T-helper 1 cell (primary cell): ENCODE measurements around the gene HLA-DOA.

Experiments used
- DNase-seq, 5 donors: peaks; one replicate each; pipeline ENCODE4 v3.0.0-alpha.2; 2012 to 2020

HLA-DOA gene

DNA sequence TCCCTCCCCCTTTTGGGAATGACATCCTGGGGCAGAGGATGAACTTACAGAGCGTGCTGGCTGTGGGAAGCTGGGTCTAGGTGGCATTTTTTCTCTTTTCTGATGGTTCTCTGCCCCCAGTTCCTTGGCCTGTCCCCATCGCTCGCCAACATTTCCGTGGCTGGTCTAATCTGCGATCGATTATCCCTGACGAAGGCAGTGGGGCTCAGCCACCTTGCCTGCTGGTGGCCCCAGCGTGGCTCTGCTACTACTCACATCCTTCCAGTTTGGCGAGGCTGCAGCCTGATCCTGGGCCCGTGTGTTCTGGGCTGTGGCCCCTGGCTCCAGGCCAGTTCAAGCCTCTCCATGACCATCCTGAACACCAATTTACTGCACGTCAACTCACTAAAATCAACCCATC is 6.4 kb upstream of the HLA-DOA start:
- DNase-seq = no peak

DNA sequence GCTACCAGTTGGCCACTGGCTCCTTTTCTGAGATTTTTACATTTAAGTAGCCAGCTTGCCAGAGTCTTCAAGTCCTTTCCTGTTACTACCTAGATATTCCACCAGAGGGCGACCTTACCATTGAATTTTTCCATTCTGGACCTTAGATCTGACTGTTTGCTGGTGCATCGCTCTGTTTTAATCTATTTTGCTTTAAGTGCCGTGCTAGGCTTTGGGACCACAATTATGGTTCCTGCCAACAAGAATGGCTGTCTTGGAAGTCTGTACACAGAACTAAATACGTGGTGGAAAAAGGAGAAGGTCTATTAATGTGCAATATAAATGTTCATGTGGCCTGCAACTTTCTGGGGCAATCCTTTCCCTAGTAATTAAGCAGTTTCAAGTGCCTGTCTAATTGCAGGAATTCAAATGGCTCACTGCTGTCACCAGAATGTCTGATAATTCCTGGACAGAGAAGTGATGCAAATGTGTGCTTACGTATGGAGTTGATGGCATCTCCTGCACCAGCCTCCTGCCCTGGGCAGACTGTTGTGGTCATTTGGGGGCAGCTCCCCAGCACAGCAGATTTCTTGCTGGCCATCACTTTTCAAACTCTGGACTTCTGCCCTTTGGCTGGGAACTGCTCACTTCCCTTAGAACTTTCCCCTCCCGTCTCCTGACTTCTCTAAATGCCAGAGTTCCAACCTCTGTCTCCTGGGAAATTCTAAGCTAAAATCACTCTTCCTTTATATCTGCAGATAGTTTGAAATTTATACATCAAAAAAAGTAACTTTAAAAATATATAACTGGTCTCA is 5.6 kb upstream of the HLA-DOA start:
- DNase-seq = peak in 4 of 5 donors; percentile 24 to 85 (median 49)

DNA sequence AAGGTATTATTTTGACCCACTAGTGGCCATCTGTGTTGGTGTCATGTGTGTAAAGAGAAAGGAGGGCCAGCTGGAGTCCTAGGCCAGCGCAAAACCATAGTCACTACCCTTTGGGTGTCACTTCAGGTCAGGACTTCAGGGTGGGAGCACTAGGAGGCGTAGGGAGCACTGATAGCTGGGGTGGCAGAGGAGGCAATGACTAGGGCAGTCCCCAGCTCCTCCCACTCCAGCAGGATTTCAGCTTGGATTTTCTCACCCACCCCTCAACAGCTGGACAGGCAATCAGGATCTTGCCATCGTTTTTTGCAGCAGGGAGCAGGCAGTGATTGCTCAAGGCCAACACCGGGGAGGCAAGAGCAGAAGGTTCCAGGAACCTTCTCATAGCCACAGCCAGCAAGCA is 4.2 kb upstream of the HLA-DOA start:
- no peak for DNase-seq

DNA sequence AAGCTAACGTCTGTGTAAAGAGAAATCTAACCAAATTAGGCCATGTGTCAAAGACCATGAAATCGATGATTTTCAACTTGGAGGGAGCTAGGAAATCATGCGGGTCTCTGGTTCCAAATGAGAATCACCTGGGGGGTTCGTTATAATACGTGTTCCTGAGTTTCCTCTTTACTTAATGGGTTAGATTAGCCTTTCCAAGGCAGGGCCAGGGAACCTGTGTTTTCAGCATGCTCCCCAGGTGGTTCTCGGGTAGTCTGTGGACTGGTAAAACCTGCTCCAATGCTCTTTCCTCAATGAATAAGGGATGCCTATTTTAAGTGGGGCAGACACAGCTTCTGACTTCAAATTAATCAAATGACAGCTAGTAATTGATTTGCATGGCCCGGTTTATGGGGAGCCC is 965 bp upstream of the HLA-DOA start:
- no peak for DNase-seq

DNA sequence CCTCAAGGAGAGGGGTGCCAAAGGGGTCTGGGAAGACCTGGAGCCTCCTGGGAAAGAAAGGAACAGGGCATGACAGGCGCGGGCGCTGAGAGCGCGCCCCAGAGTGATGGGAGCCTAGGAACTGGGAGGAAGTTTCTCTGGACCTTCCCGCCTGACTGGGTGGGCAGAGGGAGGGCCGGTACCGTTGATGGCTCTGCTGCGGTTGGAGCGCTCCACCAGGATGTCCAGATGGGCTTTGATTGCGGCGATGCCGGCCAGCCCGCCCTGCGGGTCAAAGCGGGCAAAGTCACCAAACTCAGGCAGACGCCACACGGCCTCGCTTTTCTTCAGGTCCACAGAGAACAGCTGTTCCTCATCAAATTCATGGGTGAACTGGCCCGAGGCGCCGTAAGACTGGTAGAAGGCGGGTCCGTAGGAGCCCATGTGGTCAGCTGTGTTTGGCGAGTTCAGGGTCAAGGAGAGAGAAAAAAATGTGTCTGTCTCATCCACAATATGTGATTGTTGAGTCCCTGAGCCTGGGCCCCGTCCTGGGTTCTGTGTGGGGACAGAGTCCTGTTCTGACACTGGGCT is 1.5 kb downstream of the HLA-DOA start:
- DNase-seq = no peak

DNA sequence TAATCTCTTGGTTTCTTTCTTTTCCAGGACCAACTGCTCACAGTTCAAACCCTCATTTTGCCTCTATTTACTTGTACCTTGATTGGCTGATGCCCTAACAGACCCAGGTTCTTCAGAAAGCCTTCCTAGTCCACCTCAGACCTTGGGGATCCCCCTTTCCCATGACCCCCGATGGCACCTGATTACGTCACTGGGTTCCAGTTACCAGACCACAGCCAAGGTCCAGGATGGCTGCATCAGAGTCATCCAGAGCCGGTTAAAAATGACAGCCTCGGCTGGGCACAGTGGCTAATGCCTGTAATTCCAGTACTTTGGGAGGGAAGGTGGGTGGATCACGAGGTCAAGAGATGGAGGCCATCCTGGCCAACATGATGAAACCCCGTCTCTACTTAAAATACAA is 4.5 kb downstream of the HLA-DOA start:
- no peak for DNase-seq

DNA sequence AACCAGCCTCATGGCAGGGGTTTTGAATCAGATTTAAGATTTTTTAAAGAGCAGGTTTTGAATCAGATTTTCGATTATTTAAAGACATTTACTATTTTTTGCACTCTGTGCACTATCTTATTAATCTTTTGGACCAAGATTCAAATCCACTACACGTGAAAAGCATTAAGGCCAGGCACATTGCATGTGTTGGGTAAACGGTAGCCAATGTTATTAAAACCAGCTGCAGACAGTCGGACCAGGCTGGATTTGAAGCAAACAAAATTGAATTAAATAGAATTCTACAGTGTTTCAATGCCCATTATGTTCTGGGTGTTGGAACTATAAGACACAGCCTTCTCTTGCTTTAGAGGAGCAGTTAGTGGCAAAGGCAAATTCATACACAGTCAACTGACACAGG is 7.7 kb downstream of the HLA-DOA start:
- no peak for DNase-seq

DNA sequence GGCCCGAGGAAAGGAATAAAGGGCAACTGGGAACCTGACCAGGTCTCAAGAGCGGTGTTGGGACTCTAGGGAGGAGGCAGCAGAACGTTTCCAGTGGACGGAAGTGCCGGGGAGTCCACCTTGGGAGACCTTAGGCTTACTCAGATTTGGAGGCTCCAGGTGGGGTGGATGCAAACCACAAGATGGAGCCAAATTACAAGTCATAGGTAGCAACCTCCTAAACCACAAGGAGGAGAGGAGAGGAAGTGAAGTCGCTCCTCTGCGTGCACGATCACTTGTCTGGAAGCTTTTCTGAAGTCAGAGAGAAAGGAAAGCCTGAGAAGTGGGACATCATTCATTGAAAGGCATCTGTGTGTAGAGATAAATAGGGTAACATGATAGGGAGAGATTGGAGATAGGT is 9.3 kb downstream of the HLA-DOA start:
- peak in 1 of 5 donors; percentile 55 for DNase-seq

DNA sequence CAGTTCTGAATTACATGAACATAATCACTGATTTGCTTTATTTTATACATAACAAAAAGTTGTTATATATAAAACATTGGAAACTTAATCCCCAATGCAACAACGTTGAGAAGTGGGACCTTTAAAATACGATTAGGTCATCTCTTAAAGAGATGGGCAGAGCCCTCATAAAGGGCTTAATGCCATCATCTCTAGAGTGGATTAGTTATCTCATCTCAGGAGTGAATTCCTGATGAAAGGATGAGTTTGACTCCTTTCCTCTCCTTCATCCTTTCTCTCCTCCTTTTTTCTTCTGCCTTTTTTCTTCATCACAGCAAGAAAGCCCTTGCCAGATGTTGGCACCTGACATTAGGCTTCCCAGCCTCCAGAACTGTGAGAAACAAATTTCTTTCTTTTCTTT is 13.9 kb downstream of the HLA-DOA start:
- no peak for DNase-seq

DNA sequence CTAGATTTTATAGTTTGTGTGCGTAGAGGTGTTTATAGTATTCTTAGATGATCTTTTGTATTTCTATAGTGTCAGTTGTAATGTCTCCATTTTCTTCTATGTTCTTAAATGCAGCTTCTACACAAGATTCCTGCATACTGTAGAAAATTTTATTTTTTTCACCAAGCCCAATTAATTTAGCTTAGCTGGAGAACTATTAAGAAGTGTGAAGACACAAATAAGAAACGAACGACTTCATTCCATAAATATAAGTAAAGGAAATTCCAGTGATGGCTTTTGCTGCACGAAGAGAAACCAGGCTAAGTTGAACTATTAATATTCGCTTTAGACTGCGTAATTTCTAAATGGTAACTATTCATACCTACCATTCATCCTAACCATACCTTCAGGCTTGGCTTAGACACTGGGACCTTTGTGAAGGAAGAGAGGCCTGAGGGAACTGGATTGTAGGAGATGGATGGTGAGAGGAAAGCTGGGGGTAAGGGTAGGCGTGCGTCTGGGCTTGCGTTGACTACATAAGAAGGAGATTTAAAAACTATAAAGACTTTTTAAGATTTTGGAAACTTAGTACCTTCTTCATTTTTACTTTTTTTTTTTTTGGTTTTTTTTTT is 15.9 kb downstream of the HLA-DOA start:
- no peak for DNase-seq

DNA sequence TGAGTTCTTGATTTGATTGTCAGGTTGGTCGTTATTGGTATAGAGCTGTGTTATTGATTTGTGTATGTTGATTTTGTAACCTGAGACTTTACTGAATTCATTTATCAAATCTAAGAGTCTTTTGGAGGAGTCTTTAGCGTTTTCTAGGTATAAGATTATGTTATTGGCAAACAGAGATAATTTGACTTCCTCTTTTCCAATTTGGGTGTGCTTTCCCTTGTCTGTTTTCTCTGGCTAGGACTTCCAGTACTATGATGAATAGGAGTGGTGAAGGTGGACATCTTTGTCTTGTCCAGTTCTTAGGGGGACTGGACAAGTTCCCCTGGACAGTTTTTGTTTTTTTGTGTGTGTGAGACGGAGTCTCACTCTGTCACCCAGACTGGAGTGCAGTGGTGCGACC is 17.4 kb downstream of the HLA-DOA start:
- no peak for DNase-seq

DNA sequence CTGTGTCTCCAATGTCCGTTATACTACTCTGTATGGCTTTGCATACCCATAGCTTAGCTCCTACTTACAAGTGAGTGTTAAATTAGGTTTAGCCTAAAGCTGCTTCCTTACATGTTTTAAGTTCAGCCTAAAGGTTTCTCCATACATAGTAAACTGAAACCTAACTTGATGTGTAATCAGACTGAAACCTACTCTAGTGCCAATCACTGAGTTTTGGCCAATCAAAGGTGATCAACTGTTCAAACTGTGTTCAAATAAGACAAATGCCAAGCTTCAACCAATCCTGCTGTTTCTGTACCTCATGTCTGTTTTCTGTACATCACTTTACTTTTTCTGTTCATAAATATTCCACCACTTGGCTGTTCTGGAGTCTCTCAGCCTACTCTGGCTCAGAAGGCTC is 20.0 kb downstream of the HLA-DOA start:
- no peak for DNase-seq

DNA sequence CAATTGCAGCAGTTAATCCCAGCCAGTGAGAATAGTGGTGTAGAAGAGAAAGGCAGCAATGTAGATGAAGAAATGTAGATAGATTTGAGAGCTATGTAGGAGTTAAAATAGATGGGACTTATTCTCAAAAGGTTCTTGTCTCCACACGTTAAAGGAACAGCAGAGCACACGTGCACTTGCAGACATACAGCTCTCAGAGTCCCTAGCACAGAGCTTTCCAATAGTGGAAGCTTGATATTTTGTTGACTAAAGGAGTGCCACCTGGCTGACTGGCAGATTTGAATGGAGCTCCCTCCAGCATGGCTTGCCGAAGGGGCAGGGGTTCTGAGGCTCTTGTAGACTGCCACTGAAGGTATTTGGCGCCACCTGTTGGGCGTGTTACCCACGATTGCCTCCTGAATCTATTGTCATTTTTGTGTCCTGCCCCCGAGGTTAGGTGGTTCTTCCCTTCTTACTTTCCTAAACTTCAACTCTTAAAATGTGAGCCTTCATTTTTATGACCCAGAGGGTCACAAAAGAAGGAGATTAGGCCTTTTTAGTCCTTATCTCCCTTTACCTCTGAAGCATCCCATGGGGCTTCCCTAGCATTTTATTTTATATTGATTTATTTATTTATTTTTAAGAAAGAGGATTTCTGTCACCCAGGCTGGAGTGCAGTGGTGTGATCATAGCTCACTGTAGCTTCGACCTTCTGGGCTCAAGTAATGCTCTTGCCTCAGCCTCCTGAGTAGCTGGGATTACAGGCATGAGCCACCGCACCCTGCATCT is 24.6 kb downstream of the HLA-DOA start:
- peak; percentile 73 to 89 (median 83) for DNase-seq

DNA sequence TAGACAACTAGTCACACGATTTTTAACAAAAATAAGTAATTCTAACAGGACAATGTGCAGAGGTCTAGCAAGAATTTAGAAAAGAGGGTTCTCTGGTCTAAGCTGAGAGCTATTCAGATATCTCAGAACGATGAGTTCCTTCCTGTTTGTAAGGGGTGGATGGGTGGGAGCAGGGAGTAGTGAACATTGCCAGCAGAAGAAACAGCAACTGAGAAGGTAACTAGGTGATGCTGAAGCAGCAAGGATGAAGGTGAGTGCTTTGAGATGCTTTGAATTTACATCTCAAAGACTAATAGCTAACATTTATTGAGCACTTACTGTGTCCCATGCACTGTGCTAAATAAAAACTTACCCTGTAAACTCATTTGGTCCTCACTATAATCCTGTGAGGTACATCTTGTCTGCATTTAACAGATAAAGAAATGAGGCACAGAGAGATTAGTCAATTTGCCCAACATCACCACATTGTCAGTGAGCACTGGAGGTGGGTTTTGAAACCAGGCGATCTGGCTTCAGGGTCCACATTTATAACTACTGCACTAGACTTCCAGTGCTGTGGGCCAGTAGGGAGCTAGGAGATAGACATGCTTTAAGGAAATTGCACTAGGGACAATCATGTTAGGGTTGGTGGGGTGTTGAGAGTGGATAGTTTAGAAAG is 25.3 kb downstream of the HLA-DOA start:
- no peak for DNase-seq

DNA sequence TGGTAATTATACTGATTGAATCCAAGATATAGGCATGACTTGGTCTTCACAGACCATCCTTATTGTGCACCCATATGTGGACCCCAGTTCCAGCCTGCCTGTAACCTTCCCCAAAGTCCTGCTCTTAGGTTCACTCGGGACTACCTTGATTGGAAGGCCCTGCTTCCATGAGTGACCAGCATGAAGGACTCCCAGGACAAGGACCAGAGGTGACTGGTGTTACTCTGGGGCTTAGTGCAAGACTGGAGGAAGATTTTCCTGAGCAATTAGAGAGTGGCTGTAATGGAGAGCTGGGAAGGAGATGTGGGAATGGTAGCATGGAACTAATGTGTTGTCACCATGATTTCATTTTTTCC is 25.9 kb downstream of the HLA-DOA start:
- DNase-seq = no peak

DNA sequence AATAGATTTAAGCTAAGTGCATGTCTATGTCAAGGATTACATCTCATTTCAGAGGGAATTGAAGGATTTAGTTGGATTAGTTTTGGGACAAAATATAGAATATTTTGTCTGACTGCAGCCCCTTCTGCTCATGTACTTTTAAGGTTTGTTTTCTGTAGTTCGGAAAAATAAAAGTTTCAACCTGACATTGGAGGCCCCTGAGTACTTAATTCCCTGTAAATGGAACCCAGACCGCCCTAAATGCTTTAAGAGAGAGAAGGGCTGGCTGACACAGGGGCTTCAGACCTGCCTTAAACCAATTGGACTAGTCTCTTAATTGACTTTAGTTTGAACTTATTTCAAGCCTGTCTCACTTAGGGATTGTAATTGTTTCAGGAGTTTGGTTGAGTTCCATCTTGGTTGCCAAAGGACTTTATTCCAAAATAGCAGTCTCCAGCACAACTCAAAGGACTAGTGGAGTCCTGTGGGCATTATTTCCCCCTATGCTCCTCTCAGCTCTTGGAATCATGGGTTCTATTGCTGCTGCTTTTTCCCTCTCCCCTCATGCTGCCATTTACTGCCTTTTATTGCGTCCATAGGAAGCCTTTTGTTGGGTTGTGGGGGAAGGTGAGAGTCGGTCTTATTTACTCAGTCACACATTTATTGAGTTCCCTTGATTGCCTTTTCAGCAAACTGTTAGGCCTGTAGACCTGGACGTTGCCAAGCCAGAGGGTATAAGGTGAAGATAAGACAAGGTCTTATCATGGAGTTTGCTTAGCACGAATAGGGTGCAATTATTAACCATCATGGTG is 26.5 kb downstream of the HLA-DOA start:
- DNase-seq = no peak

DNA sequence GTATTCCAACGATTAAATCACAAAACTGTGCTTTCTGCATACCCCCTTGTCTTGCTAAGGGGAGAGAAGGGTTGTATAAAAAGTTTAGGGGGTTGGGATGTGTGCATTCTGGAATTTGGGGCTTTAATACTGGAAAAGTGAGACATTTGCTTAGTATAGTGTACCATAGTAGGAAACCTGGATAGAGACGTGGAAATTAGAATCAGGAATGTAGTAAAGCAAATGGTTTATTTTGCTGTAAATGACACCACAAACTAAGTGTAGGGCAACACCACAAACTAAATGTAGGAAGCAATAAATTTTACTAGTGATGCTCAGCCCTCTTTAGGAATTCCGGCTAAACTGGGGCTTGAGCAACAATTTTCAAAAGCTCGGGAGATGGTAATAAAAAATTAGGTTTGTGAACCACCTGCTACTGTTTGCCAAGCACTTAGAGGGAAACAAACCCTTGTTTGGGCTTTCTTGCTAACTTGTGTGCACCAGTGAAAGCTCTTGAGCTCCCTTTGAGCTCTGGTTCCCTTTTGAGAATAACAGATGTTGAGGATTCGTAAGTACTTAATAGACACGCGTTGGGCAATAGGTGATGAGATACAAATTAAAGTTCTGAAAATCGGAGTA is 27.2 kb downstream of the HLA-DOA start:
- DNase-seq = no peak

DNA sequence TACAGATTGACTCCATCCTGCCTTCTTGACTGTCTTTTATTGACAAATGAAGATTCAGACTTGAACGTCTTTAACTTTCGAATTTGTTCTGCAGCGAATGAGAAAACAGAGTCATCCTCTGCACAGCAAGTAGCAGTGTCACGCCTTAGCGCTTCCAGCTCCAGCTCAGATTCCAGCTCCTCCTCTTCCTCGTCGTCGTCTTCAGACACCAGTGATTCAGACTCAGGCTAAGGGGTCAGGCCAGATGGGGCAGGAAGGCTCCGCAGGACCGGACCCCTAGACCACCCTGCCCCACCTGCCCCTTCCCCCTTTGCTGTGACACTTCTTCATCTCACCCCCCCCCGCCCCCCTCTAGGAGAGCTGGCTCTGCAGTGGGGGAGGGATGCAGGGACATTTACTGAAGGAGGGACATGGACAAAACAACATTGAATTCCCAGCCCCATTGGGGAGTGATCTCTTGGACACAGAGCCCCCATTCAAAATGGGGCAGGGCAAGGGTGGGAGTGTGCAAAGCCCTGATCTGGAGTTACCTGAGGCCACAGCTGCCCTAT is 28.8 kb downstream of the HLA-DOA start:
- no peak for DNase-seq

DNA sequence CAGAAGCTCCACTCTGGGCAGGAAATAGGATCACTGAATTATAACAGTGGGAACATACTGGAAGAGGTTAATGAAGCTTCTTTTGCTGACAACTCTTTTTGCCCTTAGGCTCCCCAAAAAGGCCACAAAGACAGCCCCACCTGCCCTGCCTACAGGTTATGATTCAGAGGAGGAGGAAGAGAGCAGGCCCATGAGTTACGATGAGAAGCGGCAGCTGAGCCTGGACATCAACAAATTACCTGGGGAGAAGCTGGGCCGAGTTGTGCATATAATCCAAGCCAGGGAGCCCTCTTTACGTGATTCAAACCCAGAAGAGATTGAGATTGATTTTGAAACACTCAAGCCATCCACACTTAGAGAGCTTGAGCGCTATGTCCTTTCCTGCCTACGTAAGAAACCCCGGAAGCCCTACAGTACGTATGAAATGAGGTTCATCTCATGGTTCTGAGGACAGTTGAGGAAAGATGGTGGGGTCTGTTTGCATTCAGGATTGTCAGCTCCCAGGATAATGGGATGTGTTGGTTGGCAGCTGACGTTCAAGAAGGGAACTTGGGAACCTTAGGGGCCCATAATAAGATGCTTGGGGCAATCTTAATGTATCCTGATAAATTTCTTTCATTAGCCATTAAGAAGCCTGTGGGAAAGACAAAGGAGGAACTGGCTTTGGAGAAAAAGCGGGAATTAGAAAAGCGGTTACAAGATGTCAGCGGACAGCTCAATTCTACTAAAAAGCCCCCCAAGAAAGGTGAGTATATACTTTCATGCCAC is 29.5 kb downstream of the HLA-DOA start:
- DNase-seq = no peak

DNA sequence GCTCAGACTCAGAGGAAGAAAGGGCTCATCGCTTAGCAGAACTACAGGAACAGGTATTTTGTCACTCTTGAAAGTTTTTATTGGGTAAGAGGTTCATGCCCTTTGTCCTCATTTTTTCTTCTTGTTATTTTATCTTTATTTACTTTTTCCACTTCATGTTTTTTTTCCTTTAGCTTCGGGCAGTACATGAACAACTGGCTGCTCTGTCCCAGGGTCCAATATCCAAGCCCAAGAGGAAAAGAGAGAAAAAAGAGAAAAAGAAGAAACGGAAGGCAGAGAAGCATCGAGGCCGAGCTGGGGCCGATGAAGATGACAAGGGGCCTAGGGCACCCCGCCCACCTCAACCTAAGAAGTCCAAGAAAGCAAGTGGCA is 31.5 kb downstream of the HLA-DOA start:
- no peak for DNase-seq
